ENCODE results near the gene MVB12B.

Gene MVB12B

DNA sequence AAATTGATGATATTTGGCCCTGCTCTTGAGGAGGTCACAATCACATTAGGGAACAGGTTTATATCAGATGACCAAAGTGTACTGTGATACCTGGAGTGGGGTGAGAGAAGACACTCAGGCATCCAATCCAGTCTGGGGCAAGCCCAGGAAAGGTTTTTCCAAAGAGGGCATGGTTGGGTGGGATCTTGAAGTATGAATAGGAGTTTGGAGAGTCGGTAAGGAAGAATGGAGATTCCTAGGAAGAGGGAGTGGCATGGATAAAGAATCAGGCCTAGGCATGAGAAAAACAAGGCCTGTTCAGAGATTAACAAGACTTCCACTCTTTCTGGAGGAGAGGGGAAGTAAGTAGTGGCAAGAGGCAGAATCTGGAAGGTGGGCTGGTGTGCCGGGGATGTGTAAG lies 91.1 kb downstream of the MVB12B start:
- H3K4me3 ChIP-seq (ENCODE audit: control insufficient read depth, low read depth, low read length) = no peak overlapping the region
- TF ChIP-seq CTCF (conservative IDR thresholded peaks at IDR 0.05; ENCODE audit: control insufficient read depth, insufficient read depth, low read depth, low read length) = no peak
- DNase-seq (ENCODE audit: low read depth) = no peak

- no peak for DNase-seq (ENCODE audit: low read depth)
- TF ChIP-seq CTCF (conservative IDR thresholded peaks at IDR 0.05; ENCODE audit: control insufficient read depth, insufficient read depth, low read depth, low read length) = no peak
- no peak overlapping the region for H3K4me3 ChIP-seq (ENCODE audit: control insufficient read depth, low read depth, low read length)
These were observed 92.0 kb downstream of the MVB12B start for GRCh38 chr9:126418608-126419007.

GRCh38 chr9:126419475-126419874 lies 92.8 kb downstream of the MVB12B start:
- no peak overlapping the region for H3K4me3 ChIP-seq (ENCODE audit: control insufficient read depth, low read depth, low read length)
- DNase-seq (ENCODE audit: low read depth) = no peak
- no peak for TF ChIP-seq CTCF (conservative IDR thresholded peaks at IDR 0.05; ENCODE audit: control insufficient read depth, insufficient read depth, low read depth, low read length)

- no peak for TF ChIP-seq CTCF (conservative IDR thresholded peaks at IDR 0.05; ENCODE audit: control insufficient read depth, insufficient read depth, low read depth, low read length)
- no peak overlapping the region for H3K4me3 ChIP-seq (ENCODE audit: control insufficient read depth, low read depth, low read length)
- DNase-seq (ENCODE audit: low read depth) = no peak
These were observed 93.5 kb downstream of the MVB12B start for GRCh38 chr9:126420135-126420534.

GRCh38 chr9:126420643-126421564 lies 94.3 kb downstream of the MVB12B start:
- DNase-seq (ENCODE audit: low read depth) = peak; percentile 38
- H3K4me3 ChIP-seq (ENCODE audit: control insufficient read depth, low read depth, low read length) = no peak overlapping the region
- TF ChIP-seq CTCF (conservative IDR thresholded peaks at IDR 0.05; ENCODE audit: control insufficient read depth, insufficient read depth, low read depth, low read length) = no peak

- DNase-seq (ENCODE audit: low read depth) = no peak
- TF ChIP-seq CTCF (conservative IDR thresholded peaks at IDR 0.05; ENCODE audit: control insufficient read depth, insufficient read depth, low read depth, low read length) = no peak
- no peak overlapping the region for H3K4me3 ChIP-seq (ENCODE audit: control insufficient read depth, low read depth, low read length)
These were observed 95.2 kb downstream of the MVB12B start for GRCh38 chr9:126421567-126422428.

All from fibroblast of mammary gland (primary cell).